AG08395 (cell line): ENCODE results near the gene DZIP1L.
A peak's percentile ranks its signal among the peaks of the same experiment; 100 is the strongest.

Experiments
- DNase-seq: peaks from one replicate; pipeline ENCODE4 v3.0.0; 2012; ENCODE audit warnings: mixed read lengths, low spot score

DZIP1L gene

DNA sequence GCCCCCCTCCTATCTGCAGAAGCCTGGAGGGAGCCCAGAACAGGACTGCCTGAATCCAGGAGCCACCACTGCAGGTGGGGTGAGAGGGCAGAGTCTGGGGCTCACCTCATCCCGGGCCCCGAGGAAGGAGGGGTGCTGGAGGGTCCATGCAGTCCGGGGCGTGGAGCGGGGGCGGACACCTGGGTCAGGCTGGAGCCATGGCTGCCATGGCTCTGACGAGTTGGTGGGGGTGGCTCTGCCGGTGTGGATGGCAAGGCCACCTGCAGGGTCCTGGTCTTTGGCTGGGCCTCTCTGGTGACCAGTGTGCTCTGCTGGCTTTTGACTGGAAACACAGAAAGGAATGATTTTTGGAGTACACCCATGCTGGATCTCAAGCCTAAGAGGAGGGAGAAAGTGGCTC, 47.4 kb downstream of the DZIP1L start:
- no peak for DNase-seq

DNA sequence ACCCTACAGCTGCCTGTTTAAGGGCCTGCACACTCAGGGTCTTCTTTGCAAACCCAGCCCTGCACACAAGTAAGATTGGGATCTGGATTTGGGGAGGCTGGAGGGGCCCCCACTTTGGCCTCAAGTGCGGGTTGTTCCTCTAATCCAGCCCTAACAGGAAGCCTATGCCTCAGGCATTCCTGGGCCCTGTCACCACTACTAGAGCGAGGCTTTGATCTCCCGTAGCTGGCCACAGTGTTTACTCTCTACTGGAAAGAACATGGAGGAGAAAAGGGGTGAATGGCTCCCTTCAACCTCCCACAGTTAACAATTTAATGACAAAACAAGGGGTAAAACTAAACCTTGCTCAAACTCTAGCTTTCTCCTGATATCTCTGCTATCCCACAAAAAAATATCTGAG, 48.4 kb downstream of the DZIP1L start:
- no peak for DNase-seq

DNA sequence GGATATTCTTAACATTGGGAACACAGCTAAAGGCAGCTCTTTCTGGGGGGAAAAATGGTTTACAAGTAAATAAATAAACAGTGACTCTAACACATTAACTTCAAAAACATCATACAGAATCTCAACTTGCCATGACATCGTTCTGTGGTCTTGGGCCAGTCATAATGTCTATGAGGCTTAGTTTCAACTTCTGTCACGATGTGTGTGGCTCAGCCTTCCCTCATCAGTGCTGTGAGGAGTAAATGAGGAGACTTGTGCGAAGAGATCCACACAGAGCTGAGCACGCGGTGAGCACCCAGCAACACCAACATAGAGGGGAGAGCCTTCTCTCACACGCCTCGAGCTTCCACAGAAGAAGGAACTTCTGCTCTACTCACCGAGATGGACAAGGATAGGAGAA, 49.0 kb downstream of the DZIP1L start:
- DNase-seq, result no peak

DNA sequence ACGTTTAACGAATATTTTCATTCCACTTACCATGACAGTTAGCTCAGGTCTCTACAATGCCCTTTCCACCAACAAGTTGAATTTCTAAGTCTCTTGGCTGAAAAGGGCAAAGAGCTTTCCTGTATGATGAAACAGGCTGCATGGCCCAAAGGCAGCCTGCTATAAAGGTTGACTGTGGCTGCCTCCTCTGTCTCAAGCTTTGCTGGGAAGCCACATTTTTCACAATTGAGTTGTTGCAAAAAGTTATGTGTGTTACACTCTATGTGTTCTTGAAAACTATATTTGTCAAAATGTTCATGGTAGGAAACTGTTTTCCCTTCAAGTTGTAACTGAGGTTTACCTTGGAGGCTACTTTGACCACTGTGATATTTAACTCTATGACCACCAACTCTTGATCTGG, 49.5 kb downstream of the DZIP1L start:
- DNase-seq, result no peak

DNA sequence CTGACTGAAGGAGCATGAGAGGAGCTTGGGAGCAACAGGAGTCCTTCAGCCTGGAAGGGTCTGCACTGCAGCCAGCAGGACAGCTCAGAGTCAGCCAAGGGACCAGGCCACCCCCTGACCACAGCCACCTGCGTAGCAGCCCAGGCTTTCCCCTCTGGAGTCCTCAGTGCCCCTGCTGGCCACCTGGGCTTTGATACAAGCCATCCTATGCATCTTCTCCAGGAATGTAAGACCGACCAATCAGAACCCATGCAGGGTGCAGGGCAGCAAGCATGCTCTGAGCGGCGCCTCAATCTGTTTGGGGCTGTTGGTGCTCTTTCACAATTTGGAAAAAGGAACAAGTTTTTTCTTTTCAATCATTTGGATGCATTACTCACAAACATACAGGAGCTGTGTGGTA, 52.0 kb downstream of the DZIP1L start:
- DNase-seq, result no peak

DNA sequence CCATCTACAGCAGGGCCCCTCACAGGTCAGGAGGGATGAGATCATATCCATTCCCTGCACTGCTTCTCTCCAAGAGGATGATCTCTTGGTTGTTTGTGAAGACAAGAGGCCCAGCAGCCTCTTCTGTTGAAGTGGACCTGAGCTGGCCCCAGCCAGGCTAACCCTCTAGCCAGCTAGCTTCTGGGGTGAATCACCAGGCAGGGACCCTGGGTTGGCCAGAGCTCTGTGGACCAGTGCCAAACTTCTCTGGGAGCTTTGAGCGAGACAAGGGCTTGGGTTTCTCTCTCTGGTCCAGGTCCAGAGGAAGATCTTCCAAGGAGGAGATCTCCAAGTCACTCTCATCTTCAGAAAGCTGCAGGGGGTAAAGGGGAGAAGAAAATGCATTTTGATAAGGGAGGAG, 52.8 kb downstream of the DZIP1L start:
- peak; percentile 62 for DNase-seq

DNA sequence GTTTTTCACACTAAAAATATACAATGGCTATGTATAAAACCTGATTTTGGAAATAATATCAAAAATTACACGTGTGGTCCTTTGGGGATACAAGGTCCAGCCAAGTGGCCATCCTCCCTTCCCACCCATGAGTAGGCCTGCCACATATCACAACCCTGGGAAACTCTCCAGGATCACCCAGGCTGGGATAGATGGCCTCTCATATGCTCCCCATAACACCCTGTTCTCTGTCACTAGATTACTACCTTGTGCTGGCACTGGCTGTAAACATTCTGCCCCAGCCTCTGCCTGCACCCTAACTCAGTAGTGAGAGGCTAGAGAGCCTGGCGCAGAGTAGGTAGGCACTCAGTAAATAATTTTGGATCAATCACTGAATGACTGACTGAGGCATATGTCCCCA, 53.4 kb downstream of the DZIP1L start:
- no peak for DNase-seq

DNA sequence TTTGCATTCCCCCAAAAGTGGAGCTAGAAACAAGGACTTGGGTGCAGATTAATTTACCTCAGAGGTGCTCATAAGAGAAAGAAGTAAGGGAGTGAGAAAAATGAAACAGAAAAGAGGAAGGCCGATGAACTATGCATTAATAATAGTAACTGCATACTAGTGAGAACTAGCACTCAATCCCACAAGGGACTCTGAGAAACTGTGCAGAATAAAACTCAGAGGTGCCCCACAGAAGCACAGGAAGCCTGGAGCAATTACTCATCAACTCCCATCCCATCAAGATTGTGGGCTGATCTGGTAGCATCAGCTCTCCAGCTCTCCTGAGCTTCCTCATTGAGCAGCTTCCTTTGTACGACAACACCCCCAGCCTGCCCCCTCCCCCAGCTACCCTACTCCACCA, 54.6 kb downstream of the DZIP1L start:
- no peak for DNase-seq

DNA sequence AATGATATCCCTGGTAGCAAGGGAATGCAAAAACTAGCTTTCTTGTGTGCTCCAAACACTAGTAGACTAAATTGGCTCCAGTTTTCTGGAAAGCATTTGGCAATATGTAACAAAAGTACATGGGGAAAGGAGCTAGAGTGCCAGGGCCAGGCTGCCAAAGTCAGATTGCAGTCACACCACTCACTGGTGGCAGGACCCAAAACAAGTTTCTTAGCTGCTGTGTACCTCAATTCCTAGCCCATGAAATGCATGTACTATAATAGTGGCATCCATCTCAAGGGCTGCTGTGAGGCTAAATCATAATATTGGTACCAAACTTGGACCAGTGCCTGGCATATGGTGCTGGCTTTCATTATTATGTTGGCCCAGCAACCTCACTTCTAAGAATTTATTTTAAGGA, 56.1 kb downstream of the DZIP1L start:
- no peak for DNase-seq

DNA sequence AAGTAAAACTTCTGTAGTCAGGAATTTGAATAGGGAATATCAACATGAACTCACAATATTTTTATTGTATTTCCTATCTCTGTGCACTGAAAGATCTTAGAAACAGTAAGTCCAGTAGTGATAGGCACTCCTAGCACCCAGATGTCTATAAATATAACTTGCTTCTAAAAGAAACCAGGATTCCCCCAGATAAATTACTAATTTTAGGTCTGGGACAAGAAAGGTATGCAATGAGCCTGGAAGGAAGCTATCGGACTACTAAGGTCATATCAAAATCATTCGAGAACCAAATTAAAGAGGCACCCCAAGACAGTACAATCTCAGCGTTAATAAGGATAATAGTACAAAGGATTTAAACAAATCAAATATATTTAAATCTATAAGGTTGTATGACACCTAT, 58.0 kb downstream of the DZIP1L start:
- DNase-seq, result no peak

DNA sequence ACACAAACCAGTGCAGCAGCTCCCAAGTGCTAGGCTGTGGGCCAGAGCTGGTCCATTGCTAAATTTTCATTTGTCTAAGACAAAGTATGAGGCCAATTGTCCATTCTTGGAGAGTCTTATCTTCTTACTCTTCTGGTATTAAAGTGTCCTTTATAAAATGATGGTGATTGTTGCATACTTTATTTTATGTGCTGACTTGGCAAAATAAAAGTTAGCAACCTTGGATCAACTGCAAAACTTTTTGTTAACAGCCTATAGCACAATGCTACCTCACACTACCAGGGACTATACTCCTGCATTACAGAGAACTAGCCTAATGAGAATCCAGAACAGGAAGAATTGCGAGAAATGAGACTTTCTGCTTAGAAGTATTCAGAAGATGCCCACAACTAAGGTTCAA, 61.4 kb downstream of the DZIP1L start:
- DNase-seq, result no peak

DNA sequence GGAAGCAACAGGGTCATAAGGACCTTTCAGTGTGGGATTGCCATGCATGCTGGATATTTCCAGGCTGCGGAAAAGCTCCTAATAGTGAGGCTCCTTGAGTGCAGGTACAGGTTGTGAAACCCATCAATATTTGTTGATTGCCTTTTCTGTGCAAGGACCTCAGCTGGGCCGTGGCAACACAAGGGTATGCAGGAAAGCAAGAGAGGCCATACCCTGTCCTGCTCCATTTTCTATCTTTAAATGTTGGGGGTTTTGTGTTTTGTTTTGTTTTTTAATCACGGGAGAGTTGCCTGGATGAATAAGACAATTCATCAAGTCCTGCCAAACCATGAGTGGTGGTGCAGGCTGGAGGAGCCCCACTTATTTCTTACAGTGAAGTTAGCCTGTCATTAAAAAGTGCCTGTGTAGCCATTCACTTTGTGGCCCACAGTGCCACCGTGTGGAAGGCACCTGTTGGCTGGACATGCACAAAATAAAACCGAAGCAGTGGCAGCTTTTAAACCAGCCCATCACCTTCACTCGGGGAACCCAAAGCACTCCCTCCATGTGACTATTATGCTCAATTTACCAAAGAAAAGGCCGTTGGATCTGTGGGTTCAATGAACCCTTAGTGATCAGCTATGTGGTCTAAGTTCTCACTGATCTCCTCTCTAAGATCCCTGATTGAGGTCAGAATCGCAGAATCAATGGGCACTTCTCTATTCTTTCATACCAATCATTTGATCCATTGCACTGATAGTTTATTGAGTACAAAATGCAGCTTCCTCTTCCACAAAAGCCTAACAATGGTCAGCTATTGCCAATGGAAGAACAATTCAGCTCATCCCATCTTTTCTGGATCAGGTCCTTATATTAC, 63.2 kb downstream of the DZIP1L start:
- peak; percentile 54 for DNase-seq

DNA sequence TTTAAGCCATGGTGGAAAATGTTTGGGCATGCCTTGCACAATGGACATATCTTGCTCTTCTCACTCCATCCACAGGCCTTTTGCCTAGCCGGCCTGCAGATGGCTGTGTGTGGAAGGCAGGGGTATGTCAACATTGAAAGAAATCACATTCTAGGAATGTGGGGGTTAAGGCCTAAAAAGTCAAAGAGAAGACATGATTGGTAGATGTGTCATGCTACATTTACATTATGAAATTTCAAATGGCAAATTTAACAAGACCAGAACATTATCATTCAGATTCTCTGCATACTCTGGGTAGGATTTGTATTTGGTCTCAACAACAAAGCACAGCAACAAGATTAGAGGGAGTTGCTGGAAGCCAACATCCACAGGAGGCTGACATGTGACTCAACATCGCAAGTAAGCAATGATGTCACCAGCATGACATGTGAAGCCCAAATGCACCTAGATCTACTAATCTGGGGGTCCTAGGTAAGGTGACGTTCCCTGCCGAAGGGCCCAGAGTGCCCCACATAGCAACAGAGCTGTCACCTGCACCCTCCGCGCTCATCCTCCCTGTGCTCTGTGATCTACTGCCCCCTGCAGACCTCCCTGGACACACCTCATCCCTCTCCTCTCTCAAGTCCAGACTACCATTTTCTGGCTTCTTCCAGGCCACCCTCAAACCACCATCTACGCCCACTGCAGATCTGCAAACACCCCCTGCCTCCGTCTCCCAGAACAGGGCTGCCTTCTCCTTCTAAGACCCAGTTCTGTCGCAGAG, 66.1 kb downstream of the DZIP1L start:
- DNase-seq, result peak; percentile 28

DNA sequence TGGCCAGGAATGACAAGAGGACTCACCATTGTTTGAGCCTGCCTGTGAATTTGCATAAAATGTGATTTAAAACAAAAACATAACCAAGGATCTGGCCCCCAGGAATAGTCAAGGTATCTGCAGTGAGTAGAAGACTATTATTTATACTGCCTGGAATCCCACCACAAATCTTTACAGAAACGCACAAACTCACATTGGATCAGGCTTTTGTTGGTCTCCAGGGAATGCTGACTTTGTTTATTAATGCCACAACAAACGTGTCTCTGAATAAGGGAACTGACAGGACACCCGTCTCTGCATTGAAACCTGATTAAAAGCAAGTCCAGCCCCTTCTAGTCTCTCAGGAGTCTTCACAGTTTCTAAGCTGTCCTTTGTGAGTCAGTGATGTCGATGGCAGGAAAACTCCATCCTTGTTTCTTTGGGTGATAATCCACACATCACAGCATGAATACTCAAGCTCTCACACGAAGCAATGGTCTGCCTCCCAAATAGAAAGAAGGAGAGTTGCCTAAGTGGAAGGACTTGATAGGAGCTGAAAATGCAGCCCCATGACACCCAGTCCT, 67.7 kb downstream of the DZIP1L start:
- DNase-seq, result no peak

DNA sequence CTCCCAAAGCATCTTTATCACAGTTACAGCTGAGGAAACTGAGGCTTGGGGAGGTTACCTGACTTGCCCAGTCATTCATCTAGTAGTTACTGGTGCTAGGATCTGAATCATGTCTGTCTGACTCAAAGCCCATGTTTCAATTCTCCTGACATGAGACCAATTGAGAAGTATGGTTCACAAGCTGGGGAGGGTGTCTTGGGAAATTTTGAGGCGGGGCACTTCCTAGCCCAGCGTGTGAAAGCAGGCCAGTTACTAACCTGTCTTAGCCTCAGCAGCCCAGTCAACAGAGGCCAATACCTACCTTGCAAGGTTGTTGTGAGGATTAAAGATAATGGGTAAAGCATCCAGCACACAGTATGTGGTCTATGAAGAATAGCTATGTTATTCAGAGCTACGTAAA, 68.5 kb downstream of the DZIP1L start:
- no peak for DNase-seq

DNA sequence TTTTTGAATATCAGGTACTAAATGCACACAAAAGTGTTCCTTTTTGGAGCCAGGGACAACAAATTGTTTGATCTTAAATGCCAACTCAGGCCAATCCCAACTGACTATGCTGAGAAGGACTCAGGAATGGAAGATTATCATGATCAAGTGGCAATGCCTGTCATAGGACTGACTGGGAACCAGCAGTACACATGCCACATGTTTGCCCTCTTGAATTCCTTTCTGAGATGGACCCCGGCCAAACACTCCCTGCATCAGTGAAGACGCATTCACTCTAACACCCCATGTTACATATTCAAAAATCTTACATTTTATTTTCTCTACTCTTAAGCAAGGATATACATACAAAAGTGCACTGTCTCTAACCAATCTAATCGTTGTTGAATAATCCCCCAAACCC, 69.3 kb downstream of the DZIP1L start:
- no peak for DNase-seq

DNA sequence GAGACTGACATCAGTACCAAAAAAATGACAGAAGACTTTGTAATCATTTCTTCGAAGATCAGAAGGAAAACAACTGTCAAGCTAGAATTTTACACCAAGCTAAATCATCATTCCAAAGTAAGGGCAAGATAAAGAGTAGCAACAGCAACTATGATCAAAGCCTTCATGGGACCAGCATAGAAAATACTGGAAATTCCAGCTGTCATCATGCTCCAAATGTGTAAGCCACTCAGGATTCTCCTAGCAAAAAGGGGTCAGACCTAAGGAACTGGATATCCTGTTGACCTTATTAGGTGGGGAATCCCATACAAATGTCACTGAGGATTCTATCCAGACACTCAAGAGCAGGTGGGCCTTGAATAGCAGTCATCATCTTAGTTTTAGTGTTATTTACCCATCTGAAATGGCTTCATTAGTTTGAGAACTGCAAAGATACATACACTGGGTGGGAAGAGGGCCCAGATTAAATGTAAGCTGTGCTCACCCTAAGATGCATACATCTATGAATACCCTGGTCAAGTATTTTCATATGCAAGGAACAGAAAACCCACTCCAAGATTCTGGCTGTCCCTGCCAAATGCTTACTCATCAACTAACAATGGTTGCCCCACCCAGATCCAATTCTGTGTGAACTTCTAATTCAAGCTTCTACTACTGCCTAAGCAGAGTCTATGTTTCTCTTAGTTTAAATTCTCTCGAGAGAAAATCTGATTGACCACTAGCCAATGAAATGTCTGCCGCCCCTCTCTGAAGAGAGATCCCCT, 72.0 kb downstream of the DZIP1L start:
- peak; percentile 74 for DNase-seq

DNA sequence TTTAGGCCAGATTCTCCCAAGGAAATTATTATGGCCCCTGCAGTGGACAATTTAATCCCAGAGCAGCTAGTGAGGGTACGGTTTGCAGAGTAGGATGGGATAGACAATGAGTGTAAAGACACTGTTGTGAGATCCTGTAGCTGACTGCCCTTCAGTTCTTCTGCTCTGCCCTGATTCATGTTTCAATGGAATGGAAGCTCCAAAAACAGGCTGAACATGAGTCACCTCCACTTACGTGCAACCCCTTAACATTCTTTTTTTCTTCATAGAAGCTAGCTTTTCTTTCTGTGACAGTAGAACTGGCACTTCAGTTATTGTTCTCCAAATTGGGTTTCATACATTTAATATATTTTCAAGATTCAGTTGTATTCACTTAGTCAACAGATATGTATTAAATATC, 73.4 kb downstream of the DZIP1L start:
- peak; percentile 71 for DNase-seq

DNA sequence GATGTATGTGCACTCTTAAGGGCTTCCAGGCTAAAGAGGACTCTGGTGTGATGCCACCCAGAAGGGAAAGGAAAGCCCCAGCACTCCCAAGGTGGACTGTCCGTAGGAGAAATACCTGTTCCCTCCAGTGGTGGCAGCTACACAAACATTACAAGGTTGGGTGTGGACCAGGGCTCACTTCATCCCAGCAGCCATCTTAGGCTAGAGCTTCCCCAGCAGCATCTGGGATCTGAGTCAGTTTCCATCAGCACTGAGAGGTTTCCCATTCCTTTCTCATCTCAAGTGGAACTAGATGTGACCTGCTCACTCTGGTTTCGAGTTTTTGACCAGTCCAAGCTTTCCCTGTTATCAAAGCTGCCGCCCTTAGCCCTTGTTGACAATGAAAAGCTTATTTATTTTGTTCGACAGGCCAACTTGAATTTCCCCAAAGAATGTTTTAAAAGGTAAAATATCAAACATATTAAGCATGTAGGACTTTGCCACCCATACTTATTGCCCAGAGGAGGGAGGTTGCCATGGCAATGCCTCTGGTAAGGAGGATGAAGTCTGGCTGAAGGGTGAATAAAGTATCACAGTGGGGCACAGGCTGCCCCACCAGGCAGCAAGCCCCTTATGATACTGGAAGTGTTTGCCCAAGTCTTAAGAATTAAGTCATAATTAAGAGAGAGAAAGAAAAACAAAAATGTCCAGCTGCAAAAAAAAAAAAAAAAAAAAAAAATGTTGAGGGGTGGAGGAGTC, 76.5 kb downstream of the DZIP1L start:
- no peak for DNase-seq

DNA sequence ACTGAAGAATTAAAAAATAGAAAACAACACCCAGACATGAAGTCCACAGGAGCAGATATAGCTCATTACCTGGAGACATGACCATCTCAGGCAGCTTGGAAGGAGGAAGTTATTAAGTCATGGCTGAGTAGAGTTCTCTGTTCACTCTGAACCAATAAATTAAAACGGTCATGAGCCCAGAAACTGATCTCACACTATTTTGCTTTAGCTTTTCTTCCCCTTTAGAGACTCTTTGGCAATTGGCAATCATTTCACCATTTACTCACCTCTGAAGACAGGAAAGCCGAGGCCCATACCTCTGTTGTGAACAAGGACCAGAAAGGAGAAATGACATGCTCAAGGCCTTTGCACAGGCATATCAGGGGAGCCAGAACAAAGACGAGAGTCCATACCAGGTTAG, 78.8 kb downstream of the DZIP1L start:
- DNase-seq, result no peak

DNA sequence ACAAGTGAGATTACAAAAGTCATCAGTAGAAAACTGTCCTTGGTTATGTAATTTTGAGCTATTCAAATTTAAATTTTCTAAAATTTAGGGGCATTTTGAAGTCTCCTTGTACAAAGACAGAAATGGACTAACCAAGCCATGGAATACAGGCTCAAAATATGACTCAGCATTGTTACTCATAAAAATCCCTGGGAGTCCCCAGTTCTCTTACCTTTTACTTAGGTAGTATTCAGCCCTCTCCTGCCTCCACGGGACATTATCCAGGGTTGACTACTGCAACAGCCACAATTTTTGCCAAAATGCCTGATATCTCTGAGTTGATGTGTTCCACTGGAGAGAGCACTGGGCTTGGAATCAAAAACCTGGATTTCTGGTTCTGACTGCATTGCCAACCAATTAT, 80.5 kb downstream of the DZIP1L start:
- no peak for DNase-seq

DNA sequence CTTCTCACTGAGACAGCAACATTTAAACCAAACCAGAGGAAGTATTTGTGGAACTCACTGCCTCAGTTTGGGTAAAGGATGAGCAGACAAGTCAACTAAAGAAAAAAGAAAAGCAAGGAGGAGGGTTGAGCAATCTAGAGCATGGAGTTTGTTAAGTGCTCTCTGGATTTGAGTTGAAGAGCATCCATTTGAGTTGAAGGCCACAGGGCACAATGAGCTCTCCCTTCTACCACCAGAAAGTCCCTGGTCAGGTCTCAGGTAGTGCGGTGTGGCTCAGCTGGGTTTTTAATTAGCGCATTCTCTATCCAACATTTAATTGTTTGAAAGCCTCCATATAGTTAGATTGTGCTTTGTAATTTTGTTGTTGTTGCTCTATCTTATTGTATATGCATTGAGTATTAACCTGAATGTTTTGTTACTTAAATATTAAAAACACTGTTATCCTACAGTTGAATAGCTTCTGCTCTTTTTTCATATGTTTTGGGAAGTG, 82.2 kb downstream of the DZIP1L start:
- no peak for DNase-seq
